PC-9 (cell line): ENCODE measurements around the gene TCTA. TPM values are rescaled to one million over a fixed set of nuclear protein-coding genes. Genes with fewer than 3 reads are reported as not detected.

Source experiments
- BruUV-seq: library from RNA; stranded (reverse); fragments of 400-500 nt; replicated peaks from 2 replicates; lab custom pipeline; 2021; lab: Mats Ljungman, UMichigan
- CTCF ChIA-PET: fragments of 300-600 bp; sonication (Branson Sonifier 250); formaldehyde crosslinking; loops from one replicate; lab custom pipeline; 2022; ENCODE audit warnings: antibody characterized with exemption; lab: Charles Lee
- POLR2A ChIA-PET: fragments of 300-600 bp; sonication (Branson Sonifier 250); formaldehyde crosslinking; loops from one replicate; lab custom pipeline; 2022; ENCODE audit warnings: antibody characterized with exemption; ENCODE audit not compliant: unreplicated experiment; lab: Charles Lee
- DNase-seq, 2 experiments: peaks; one replicate each; pipeline versions ENCODE4 v3.0.0 to v3.0.0-alpha.2; 2015 to 2022; ENCODE audit warnings: mixed read lengths in 1 of 2
- H2AFZ ChIP-seq: fragments of 200-600 bp; sonication (generic); 2 replicates; pipeline ENCODE4 v1.8.1; 2017; ENCODE audit warnings: antibody characterized with exemption
- H3F3A ChIP-seq: fragments of 200-600 bp; sonication (generic); 2 replicates; pipeline ENCODE4 v1.8.1; 2017; ENCODE audit warnings: antibody characterized with exemption, mild to moderate bottlenecking, low read depth; ENCODE audit not compliant: insufficient read depth
- H3K27ac ChIP-seq: fragments of 200-600 bp; sonication (generic); 2 replicates; pipeline ENCODE4 v1.6.1; 2016; ENCODE audit warnings: mixed run types
- H3K27me3 ChIP-seq: fragments of 200-600 bp; sonication (generic); 2 replicates; pipeline ENCODE4 v1.6.1; 2016; ENCODE audit warnings: low read depth, mixed run types; ENCODE audit not compliant: insufficient read depth
- H3K36me3 ChIP-seq: fragments of 200-600 bp; sonication (generic); 2 replicates; pipeline ENCODE4 v1.6.1; 2016; ENCODE audit warnings: low read depth, mixed run types
- H3K4me1 ChIP-seq: fragments of 200-600 bp; sonication (generic); replicated peaks from 2 replicates; pipeline ENCODE4 v1.6.1; 2016; ENCODE audit warnings: mixed run types; ENCODE audit not compliant: insufficient read depth
- H3K4me2 ChIP-seq: fragments of 200-600 bp; sonication (generic); 2 replicates; pipeline ENCODE4 v1.6.1; 2017; ENCODE audit warnings: mixed run types
- H3K4me3 ChIP-seq: fragments of 200-600 bp; sonication (generic); 2 replicates; pipeline ENCODE4 v1.6.1; 2016; ENCODE audit warnings: mixed run types
- H3K79me2 ChIP-seq: fragments of 200-600 bp; sonication (generic); 2 replicates; pipeline ENCODE4 v1.6.1; 2017; ENCODE audit warnings: low read depth, mixed run types
- H3K9me2 ChIP-seq: fragments of 200-600 bp; sonication (generic); 2 replicates; pipeline ENCODE4 v1.8.1; 2017; ENCODE audit warnings: mild to moderate bottlenecking; ENCODE audit not compliant: insufficient read depth
- H3K9me3 ChIP-seq: fragments of 200-600 bp; sonication (generic); 2 replicates; pipeline ENCODE4 v1.8.1; 2016; ENCODE audit warnings: low read depth; ENCODE audit not compliant: insufficient read depth
- H4K20me1 ChIP-seq: fragments of 200-600 bp; sonication (generic); 2 replicates; pipeline ENCODE4 v1.8.1; 2017; ENCODE audit not compliant: insufficient read depth
- EZH2 ChIP-seq: fragments of 200-600 bp; sonication (generic); IDR thresholded peaks from 2 replicates; pipeline ENCODE4 v1.8.0; 2017; ENCODE audit warnings: antibody characterized with exemption, low read depth
- intact Hi-C: fragments of 100-400 bp; cut with micrococcal nuclease; formaldehyde crosslinking; loops from one replicate; pipeline ENCODE4 v1.10.0; 2022; ENCODE audit not compliant: unreplicated experiment
- total RNA-seq: library from RNA; stranded (reverse); gene quantifications from 2 replicates; pipeline ENCODE4 v1.2.3, GENCODE V29; 2021
- TF ChIP-seq, protein P1 (sequence below): fragments of 200-600 bp; sonication (generic); conservative IDR thresholded peaks from 2 replicates; pipeline ENCODE4 v1.6.1; 2017; ENCODE audit warnings: mixed run types, antibody characterized with exemption, mild to moderate bottlenecking, moderate library complexity

TCTA gene
- total RNA-seq, 1 experiment from 2014 or later, result 17.2 TPM

DNA sequence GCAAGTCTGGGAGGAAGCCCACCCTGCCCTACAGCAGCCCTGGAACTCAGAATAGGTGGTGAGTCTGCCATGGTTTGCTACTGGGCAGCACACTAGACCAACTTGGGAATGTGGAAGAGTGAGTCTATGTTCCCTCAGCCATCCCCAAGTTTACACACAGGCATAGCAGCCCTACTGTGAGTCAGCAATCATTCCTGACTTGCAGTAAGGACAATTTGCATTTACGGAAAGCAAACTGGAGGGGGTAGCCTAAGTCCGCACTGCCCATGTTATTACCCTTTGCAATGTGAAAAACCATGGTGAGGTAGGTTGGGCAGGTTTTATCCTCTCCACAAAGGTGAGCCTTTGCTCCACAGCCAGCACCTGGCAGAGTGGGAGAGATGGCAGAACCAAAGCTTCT is 4.6 kb downstream of the TCTA start:
- Histone ChIP-seq H3K36me3 (no peaks in the 10 kb centered on the region), H2AFZ (no peak overlapping the region), H3F3A (peaks cover 37% of the 10 kb centered on the region; the same call in 1 of the 2 replicates), H3K9me3 (no peaks in the 10 kb centered on the region), H3K27ac (no peak overlapping the region), H3K4me3 (no peak overlapping the region), H3K4me2 (no peak overlapping the region), H4K20me1 (no peaks in the 10 kb centered on the region), H3K79me2 (peaks cover 20% of the 10 kb centered on the region), H3K4me1 (peaks cover 62% of the 10 kb centered on the region), H3K27me3 (no peaks in the 10 kb centered on the region), H3K9me2 (no peaks in the 10 kb centered on the region)
- CTCF ChIA-PET, result no interaction called here
- intact Hi-C loops, result no loop called here
- peak in 1 of 2 experiments; percentile 36 for DNase-seq
- no TSS peak for BruUV-seq
- TF ChIP-seq, protein P1, sequence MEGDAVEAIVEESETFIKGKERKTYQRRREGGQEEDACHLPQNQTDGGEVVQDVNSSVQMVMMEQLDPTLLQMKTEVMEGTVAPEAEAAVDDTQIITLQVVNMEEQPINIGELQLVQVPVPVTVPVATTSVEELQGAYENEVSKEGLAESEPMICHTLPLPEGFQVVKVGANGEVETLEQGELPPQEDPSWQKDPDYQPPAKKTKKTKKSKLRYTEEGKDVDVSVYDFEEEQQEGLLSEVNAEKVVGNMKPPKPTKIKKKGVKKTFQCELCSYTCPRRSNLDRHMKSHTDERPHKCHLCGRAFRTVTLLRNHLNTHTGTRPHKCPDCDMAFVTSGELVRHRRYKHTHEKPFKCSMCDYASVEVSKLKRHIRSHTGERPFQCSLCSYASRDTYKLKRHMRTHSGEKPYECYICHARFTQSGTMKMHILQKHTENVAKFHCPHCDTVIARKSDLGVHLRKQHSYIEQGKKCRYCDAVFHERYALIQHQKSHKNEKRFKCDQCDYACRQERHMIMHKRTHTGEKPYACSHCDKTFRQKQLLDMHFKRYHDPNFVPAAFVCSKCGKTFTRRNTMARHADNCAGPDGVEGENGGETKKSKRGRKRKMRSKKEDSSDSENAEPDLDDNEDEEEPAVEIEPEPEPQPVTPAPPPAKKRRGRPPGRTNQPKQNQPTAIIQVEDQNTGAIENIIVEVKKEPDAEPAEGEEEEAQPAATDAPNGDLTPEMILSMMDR, result no peak
- no peak for TF ChIP-seq EZH2
- POLR2A ChIA-PET, result no interaction called here

DNA sequence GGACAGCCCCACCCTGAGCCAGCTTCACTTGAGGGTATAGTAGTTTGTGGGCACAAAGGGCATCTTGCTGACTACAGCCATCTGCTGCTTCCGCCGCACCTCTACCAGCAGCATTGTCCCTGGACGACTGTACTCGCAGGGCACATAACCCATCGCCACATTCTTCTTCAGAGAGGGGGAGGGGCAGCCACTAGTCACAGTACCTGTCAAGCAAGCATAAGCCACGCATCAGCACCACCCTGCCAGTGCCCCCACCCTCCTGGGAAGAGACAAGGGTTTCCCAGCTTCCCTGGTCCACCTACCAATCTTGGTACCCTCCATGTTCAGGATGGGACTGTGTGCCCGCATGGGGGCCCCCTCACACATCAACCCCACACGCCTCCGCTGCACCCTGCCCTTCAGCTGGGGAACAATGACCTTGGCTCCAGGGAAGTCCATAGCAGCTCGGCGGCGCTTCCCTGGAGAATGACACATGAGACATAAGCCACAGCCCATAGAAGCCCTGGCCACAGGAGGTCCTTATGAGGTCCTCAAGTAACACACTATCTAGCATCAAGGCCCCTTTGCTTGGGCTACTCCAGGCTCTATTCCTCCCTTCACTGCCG is 5.4 kb downstream of the TCTA start:
- Histone ChIP-seq H3F3A (peaks cover 37% of the 10 kb centered on the region; the same call in 1 of the 2 replicates), H3K79me2 (peaks cover 15% of the 10 kb centered on the region), H3K4me3 (no peak overlapping the region), H3K36me3 (no peaks in the 10 kb centered on the region), H3K9me2 (no peaks in the 10 kb centered on the region), H3K27ac (no peak overlapping the region), H3K27me3 (no peaks in the 10 kb centered on the region), H3K4me1 (peaks cover 62% of the 10 kb centered on the region), H4K20me1 (no peaks in the 10 kb centered on the region), H3K9me3 (no peaks in the 10 kb centered on the region), H2AFZ (no peak overlapping the region), H3K4me2 (no peak overlapping the region)
- intact Hi-C loops, result no loop called here
- no peak for TF ChIP-seq EZH2
- TF ChIP-seq, protein P1, result no peak
- BruUV-seq, result no TSS peak
- DNase-seq, result peak in 1 of 2 experiments; percentile 27
- ChIA-PET CTCF (interaction anchor here (0.5 kb wide), 1 partner anchor 35 kb away, joined by 3 read pairs; no protein-coding TSS in a partner anchor), POLR2A (no interaction called here)

DNA sequence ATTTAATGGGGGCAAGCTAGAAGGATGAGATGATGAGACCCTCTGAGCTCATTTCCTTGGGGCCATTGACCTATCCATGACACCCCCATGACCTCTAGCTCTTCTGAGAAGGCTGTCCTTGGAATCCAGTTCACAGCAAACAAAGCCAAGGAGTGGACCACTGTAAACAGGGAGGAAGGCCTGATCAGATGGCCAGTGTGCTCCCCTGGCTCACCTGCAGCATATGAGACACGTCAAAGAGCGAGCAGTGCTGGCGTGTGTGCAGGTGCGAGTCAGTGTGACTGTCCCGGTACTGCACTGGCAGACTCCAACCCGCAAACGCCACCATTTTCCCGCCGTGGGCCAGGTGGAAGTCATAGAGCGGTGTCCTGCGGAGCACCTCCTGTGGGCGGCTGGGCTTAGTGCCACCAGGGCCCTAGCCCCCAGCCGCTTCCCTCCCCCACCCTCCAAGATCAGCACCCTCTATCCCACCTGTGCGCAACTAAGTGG is 9.7 kb downstream of the TCTA start:
- Histone ChIP-seq H3K4me2 (no peak overlapping the region), H3K27me3 (no peaks in the 10 kb centered on the region), H3K4me3 (no peak overlapping the region), H3F3A (peaks cover 24% of the 10 kb centered on the region; the same call in 1 of the 2 replicates), H3K36me3 (no peaks in the 10 kb centered on the region), H3K27ac (peak overlapping the region; percentile 75; the same call in 1 of the 2 replicates), H3K4me1 (peaks cover 42% of the 10 kb centered on the region), H3K9me2 (no peaks in the 10 kb centered on the region), H4K20me1 (no peaks in the 10 kb centered on the region), H3K79me2 (no peaks in the 10 kb centered on the region), H3K9me3 (no peaks in the 10 kb centered on the region), H2AFZ (no peak overlapping the region)
- ChIA-PET CTCF (no interaction called here), POLR2A (interaction anchor here (0.6 kb wide), 1 partner anchor 276 kb away, joined by 4 read pairs; no protein-coding TSS in a partner anchor)
- no peak for TF ChIP-seq EZH2
- TF ChIP-seq, protein P1, result no peak
- intact Hi-C loops, result no loop called here
- no TSS peak for BruUV-seq
- DNase-seq, result no peak
